ENCODE data around the gene PKIG.
"Not testable (repeated sequence)": the region's sequence is repeated elsewhere in the genome, so short reads cannot be mapped to it uniquely, and the experiment has no call there.

Gene PKIG

GRCh38 chr20:44646023-44646640 lies 63.8 kb downstream of the PKIG start:
- H3K4me1 Mint-ChIP-seq: peaks cover 95% of the 10 kb centered on the region
- H3K9me3 Mint-ChIP-seq: no peaks in the 10 kb centered on the region
- peak; percentile 49 for ATAC-seq

GRCh38 chr20:44646641-44647274 lies 64.4 kb downstream of the PKIG start:
- Mint-ChIP-seq H3K27ac (peak overlapping the region; percentile 83), H3K36me3 (no peaks in the 10 kb centered on the region), H3K27me3 (no peaks in the 10 kb centered on the region), H3K9me3 (no peaks in the 10 kb centered on the region), H3K4me3 (peak overlapping the region; percentile 72), H3K4me1 (peaks cover 91% of the 10 kb centered on the region)
- ATAC-seq: peak; percentile 85

More at GRCh38 chr20:44646023-44646640, 63.8 kb downstream of the PKIG start:
- Mint-ChIP-seq H3K27ac (peak overlapping the region; percentile 83), H3K36me3 (no peaks in the 10 kb centered on the region), H3K4me3 (peak overlapping the region; percentile 33), H3K27me3 (no peaks in the 10 kb centered on the region)

GRCh38 chr20:44648068-44648467 lies 65.7 kb downstream of the PKIG start:
- H3K4me3 Mint-ChIP-seq: no peak overlapping the region
- H3K27ac Mint-ChIP-seq: no peak overlapping the region
- H3K36me3 Mint-ChIP-seq: no peaks in the 10 kb centered on the region
- no peaks in the 10 kb centered on the region for H3K9me3 Mint-ChIP-seq
- H3K4me1 Mint-ChIP-seq: peaks cover 86% of the 10 kb centered on the region
- no peaks in the 10 kb centered on the region for H3K27me3 Mint-ChIP-seq
- ATAC-seq: no peak

- ATAC-seq: no peak
- Mint-ChIP-seq H3K4me3 (no peak overlapping the region), H3K27ac (no peak overlapping the region), H3K4me1 (peaks cover 86% of the 10 kb centered on the region), H3K9me3 (no peaks in the 10 kb centered on the region), H3K27me3 (no peaks in the 10 kb centered on the region), H3K36me3 (no peaks in the 10 kb centered on the region)
These were observed 66.2 kb downstream of the PKIG start for GRCh38 chr20:44648579-44648978.

GRCh38 chr20:44649126-44649525 lies 66.7 kb downstream of the PKIG start:
- no peaks in the 10 kb centered on the region for H3K36me3 Mint-ChIP-seq
- no peak overlapping the region for H3K4me3 Mint-ChIP-seq
- no peaks in the 10 kb centered on the region for H3K9me3 Mint-ChIP-seq
- H3K27me3 Mint-ChIP-seq: no peaks in the 10 kb centered on the region
- peaks cover 83% of the 10 kb centered on the region for H3K4me1 Mint-ChIP-seq
- no peak overlapping the region for H3K27ac Mint-ChIP-seq
- no peak for ATAC-seq

- ATAC-seq: no peak
- Mint-ChIP-seq H3K27me3 (no peaks in the 10 kb centered on the region), H3K27ac (peak overlapping the region; percentile 84), H3K9me3 (no peaks in the 10 kb centered on the region), H3K4me3 (peak overlapping the region; percentile 86), H3K4me1 (peaks cover 74% of the 10 kb centered on the region), H3K36me3 (no peaks in the 10 kb centered on the region)
These were observed 67.6 kb downstream of the PKIG start for GRCh38 chr20:44649976-44650375.

- H3K4me1 Mint-ChIP-seq: peaks cover 69% of the 10 kb centered on the region
- peak; percentile 32 for ATAC-seq
- no peaks in the 10 kb centered on the region for H3K9me3 Mint-ChIP-seq
- H3K36me3 Mint-ChIP-seq: no peaks in the 10 kb centered on the region
- peak overlapping the region; percentile 84 for H3K27ac Mint-ChIP-seq
- peak overlapping the region; percentile 86 for H3K4me3 Mint-ChIP-seq
- H3K27me3 Mint-ChIP-seq: no peaks in the 10 kb centered on the region
These were observed 68.5 kb downstream of the PKIG start for GRCh38 chr20:44650771-44651433.

- Mint-ChIP-seq H3K4me1 (peaks cover 64% of the 10 kb centered on the region), H3K9me3 (no peaks in the 10 kb centered on the region), H3K27ac (peak overlapping the region; percentile 84), H3K27me3 (no peaks in the 10 kb centered on the region), H3K4me3 (peak overlapping the region; percentile 86), H3K36me3 (no peaks in the 10 kb centered on the region)
- no peak for ATAC-seq
These were observed 69.0 kb downstream of the PKIG start for GRCh38 chr20:44651434-44651683.

- peaks cover 59% of the 10 kb centered on the region for H3K4me1 Mint-ChIP-seq
- H3K27ac Mint-ChIP-seq: peak within 1 kb of the TSS; percentile 84
- ATAC-seq: peak; percentile 79
- H3K36me3 Mint-ChIP-seq: no peaks in the 10 kb centered on the region
- H3K9me3 Mint-ChIP-seq: no peaks in the 10 kb centered on the region
- peak within 1 kb of the TSS; percentile 86 for H3K4me3 Mint-ChIP-seq
- no peaks in the 10 kb centered on the region for H3K27me3 Mint-ChIP-seq
These were observed 69.5 kb downstream of the PKIG start, which contains the start of gene ADA for GRCh38 chr20:44651684-44652423. Gene ADA, minus strand, starts transcription at chr20:44651699. Its CDS starts 92 bp downstream, at chr20:44651607.

- no peaks in the 10 kb centered on the region for H3K27me3 Mint-ChIP-seq
- no peaks in the 10 kb centered on the region for H3K9me3 Mint-ChIP-seq
- H3K4me1 Mint-ChIP-seq: peaks cover 42% of the 10 kb centered on the region
- no peaks in the 10 kb centered on the region for H3K36me3 Mint-ChIP-seq
- H3K4me3 Mint-ChIP-seq: no peak overlapping the region
- ATAC-seq: no peak
- H3K27ac Mint-ChIP-seq: peak overlapping the region; percentile 70
These were observed 71.2 kb downstream of the PKIG start for GRCh38 chr20:44653546-44653945.

GRCh38 chr20:44654210-44654609 lies 71.8 kb downstream of the PKIG start:
- not testable (repeated sequence) for H3K27ac Mint-ChIP-seq, H3K4me3 Mint-ChIP-seq, ATAC-seq, H3K9me3 Mint-ChIP-seq, H3K27me3 Mint-ChIP-seq, H3K36me3 Mint-ChIP-seq
- peaks cover 36% of the 10 kb centered on the region for H3K4me1 Mint-ChIP-seq

- Mint-ChIP-seq H3K27me3 (no peaks in the 10 kb centered on the region), H3K36me3 (no peaks in the 10 kb centered on the region), H3K27ac (no peak overlapping the region), H3K9me3 (no peaks in the 10 kb centered on the region), H3K4me1 (peaks cover 16% of the 10 kb centered on the region), H3K4me3 (no peak overlapping the region)
- no peak for ATAC-seq
These were observed 74.1 kb downstream of the PKIG start for GRCh38 chr20:44656448-44656847.

GRCh38 chr20:44657875-44658274 lies 75.5 kb downstream of the PKIG start:
- Mint-ChIP-seq H3K4me3 (no peak overlapping the region), H3K4me1 (peaks cover 14% of the 10 kb centered on the region), H3K9me3 (no peaks in the 10 kb centered on the region), H3K27ac (no peak overlapping the region), H3K27me3 (no peaks in the 10 kb centered on the region), H3K36me3 (no peaks in the 10 kb centered on the region)
- ATAC-seq: no peak

- ATAC-seq: no peak
- H3K4me3 Mint-ChIP-seq: no peak overlapping the region
These were observed 76.4 kb downstream of the PKIG start for GRCh38 chr20:44658810-44659209.

GRCh38 chr20:44659931-44660330 lies 77.6 kb downstream of the PKIG start:
- H3K27ac Mint-ChIP-seq: peak overlapping the region; percentile 12
- no peaks in the 10 kb centered on the region for H3K27me3 Mint-ChIP-seq
- no peaks in the 10 kb centered on the region for H3K9me3 Mint-ChIP-seq
- H3K4me1 Mint-ChIP-seq: peaks cover 14% of the 10 kb centered on the region
- H3K4me3 Mint-ChIP-seq: no peak overlapping the region
- no peaks in the 10 kb centered on the region for H3K36me3 Mint-ChIP-seq
- no peak for ATAC-seq

More at GRCh38 chr20:44658810-44659209, 76.4 kb downstream of the PKIG start:
- no peaks in the 10 kb centered on the region for H3K27me3 Mint-ChIP-seq
- no peak overlapping the region for H3K27ac Mint-ChIP-seq
- H3K36me3 Mint-ChIP-seq: no peaks in the 10 kb centered on the region
- H3K9me3 Mint-ChIP-seq: no peaks in the 10 kb centered on the region
- peaks cover 5% of the 10 kb centered on the region for H3K4me1 Mint-ChIP-seq

Data from stimulated activated memory B cell treated with anti-CD40 and anti-IgM and Interleukin-4, amounts not matched to agents 10 μg/mL and 1 μg/mL and 100 μg/mL, for 72 hours (primary cell).